ENCODE data around the gene TMEM178A. TPM values are rescaled to one million over a fixed set of nuclear protein-coding genes. Genes with fewer than 3 reads are reported as not detected.

Gene TMEM178A
- total RNA-seq, 2 donors from 2014 or later: 5.5 to 7.4 TPM

- Histone ChIP-seq H3K27me3 (ENCODE audit: control insufficient read depth, insufficient read depth, low read length, poor library complexity, severe bottlenecking) (no peaks in the 10 kb centered on the region), H3K4me1 (ENCODE audit: control insufficient read depth, insufficient read depth, low read length) (no peaks in the 10 kb centered on the region), H3K4me3 (ENCODE audit: low read length) (no peak overlapping the region), H3K9ac (ENCODE audit: extremely low read depth, low read length, poor library complexity, severe bottlenecking) (no peak overlapping the region), H3K36me3 (ENCODE audit: control insufficient read depth, insufficient read depth, low read length) (no peaks in the 10 kb centered on the region), H3K27ac (ENCODE audit: low read depth, low read length) (no peak overlapping the region), H3K9me3 (ENCODE audit: control insufficient read depth, low read length) (no peaks in the 10 kb centered on the region)
- no peak for DNase-seq
- Mint-ChIP-seq H3K36me3 (ENCODE audit: low read depth) (no peaks in the 10 kb centered on the region), H3K9me3 (no peaks in the 10 kb centered on the region), H3K4me1 (peaks cover 1% of the 10 kb centered on the region), H3K27ac (no peak overlapping the region), H3K4me3 (no peak overlapping the region), H3K27me3 (ENCODE audit: insufficient read depth) (no peaks in the 10 kb centered on the region)
- no peak for TF ChIP-seq CTCF (conservative IDR thresholded peaks at IDR 0.05)
These were observed 49.4 kb downstream of the TMEM178A start for GRCh38 chr2:39715095-39715494.

- no peaks in the 10 kb centered on the region for H3K9me3 Mint-ChIP-seq
These were observed 50.1 kb downstream of the TMEM178A start for GRCh38 chr2:39715822-39716221.

DNA sequence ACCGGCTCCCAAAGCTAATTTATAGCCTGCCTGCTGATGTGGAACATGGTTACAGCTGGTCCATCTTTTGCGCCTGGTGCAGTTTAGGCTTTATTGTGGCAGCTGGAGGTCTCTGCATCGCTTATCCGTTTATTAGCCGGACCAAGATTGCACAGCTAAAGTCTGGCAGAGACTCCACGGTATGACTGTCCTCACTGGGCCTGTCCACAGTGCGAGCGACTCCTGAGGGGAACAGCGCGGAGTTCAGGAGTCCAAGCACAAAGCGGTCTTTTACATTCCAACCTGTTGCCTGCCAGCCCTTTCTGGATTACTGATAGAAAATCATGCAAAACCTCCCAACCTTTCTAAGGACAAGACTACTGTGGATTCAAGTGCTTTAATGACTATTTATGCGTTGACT, 51.4 kb downstream of the TMEM178A start:
- WGBS, 2 experiments (ENCODE audit: insufficient coverage in 1 of 2, insufficient read length in 1 of 2): 94 to 95% methylated on average over 11 to 12 of the region's 12 CpGs

More at GRCh38 chr2:39715822-39716221, 50.1 kb downstream of the TMEM178A start:
- Mint-ChIP-seq H3K4me3 (no peak overlapping the region), H3K4me1 (peaks cover 1% of the 10 kb centered on the region), H3K36me3 (ENCODE audit: low read depth) (no peaks in the 10 kb centered on the region), H3K27me3 (ENCODE audit: insufficient read depth) (no peaks in the 10 kb centered on the region), H3K27ac (no peak overlapping the region)
- no peak for TF ChIP-seq CTCF (conservative IDR thresholded peaks at IDR 0.05)
- DNase-seq: no peak
- Histone ChIP-seq H3K27me3 (ENCODE audit: control insufficient read depth, insufficient read depth, low read length, poor library complexity, severe bottlenecking) (no peaks in the 10 kb centered on the region), H3K36me3 (ENCODE audit: control insufficient read depth, insufficient read depth, low read length) (no peaks in the 10 kb centered on the region), H3K4me1 (ENCODE audit: control insufficient read depth, insufficient read depth, low read length) (no peaks in the 10 kb centered on the region), H3K9me3 (ENCODE audit: control insufficient read depth, low read length) (no peaks in the 10 kb centered on the region), H3K27ac (ENCODE audit: low read depth, low read length) (no peak overlapping the region), H3K4me3 (ENCODE audit: low read length) (no peak overlapping the region), H3K9ac (ENCODE audit: extremely low read depth, low read length, poor library complexity, severe bottlenecking) (no peak overlapping the region)
- 91 to 100% methylated on average over 1 to 3 of the region's 3 CpGs for WGBS, 2 experiments (ENCODE audit: insufficient coverage in 1 of 2, insufficient read length in 1 of 2)

More for the DNA sequence above, 51.4 kb downstream of the TMEM178A start:
- H3K27ac ChIP-seq (ENCODE audit: low read depth, low read length): no peak overlapping the region
- H3K9me3 ChIP-seq (ENCODE audit: control insufficient read depth, low read length): no peaks in the 10 kb centered on the region
- H3K9me3 Mint-ChIP-seq: no peaks in the 10 kb centered on the region
- H3K36me3 ChIP-seq (ENCODE audit: control insufficient read depth, insufficient read depth, low read length): no peaks in the 10 kb centered on the region
- no peak for TF ChIP-seq CTCF (conservative IDR thresholded peaks at IDR 0.05)
- H3K27me3 ChIP-seq (ENCODE audit: control insufficient read depth, insufficient read depth, low read length, poor library complexity, severe bottlenecking): no peaks in the 10 kb centered on the region
- H3K4me1 Mint-ChIP-seq: peaks cover 1% of the 10 kb centered on the region
- H3K4me3 Mint-ChIP-seq: no peak overlapping the region
- H3K4me3 ChIP-seq (ENCODE audit: low read length): no peak overlapping the region
- DNase-seq: no peak
- H3K27me3 Mint-ChIP-seq (ENCODE audit: insufficient read depth): no peaks in the 10 kb centered on the region
- H3K4me1 ChIP-seq (ENCODE audit: control insufficient read depth, insufficient read depth, low read length): no peaks in the 10 kb centered on the region
- H3K27ac Mint-ChIP-seq: no peak overlapping the region
- H3K9ac ChIP-seq (ENCODE audit: extremely low read depth, low read length, poor library complexity, severe bottlenecking): no peak overlapping the region
- H3K36me3 Mint-ChIP-seq (ENCODE audit: low read depth): no peaks in the 10 kb centered on the region

All from endodermal cell (in vitro differentiated cells).